Neural progenitor cell (in vitro differentiated cells): ENCODE data around the gene ASPHD2. TPM values are rescaled to one million over a fixed set of nuclear protein-coding genes. Genes with fewer than 3 reads are reported as not detected.
A peak's percentile ranks its signal among the peaks of the same experiment; 100 is the strongest.

ENCODE experiments used
- DNase-seq: peaks from one replicate; pipeline ENCODE4 v3.0.0-alpha.2; 2016; ENCODE audit warnings: low spot score
- H2AFZ ChIP-seq: fragments of 200-600 bp; sonication (generic); replicated peaks from 2 replicates; pipeline ENCODE4 v1.6.1; 2016; ENCODE audit warnings: antibody characterized with exemption
- H3F3A ChIP-seq: fragments of 200-600 bp; sonication (generic); 2 replicates; pipeline ENCODE4 v1.6.1; 2016; ENCODE audit warnings: antibody characterized with exemption, low read depth
- H3K27ac ChIP-seq: fragments of 200-600 bp; sonication (generic); 2 replicates; pipeline ENCODE4 v1.5.1; 2016; ENCODE audit warnings: mild to moderate bottlenecking
- H3K27me3 ChIP-seq: fragments of 200-600 bp; sonication (generic); 2 replicates; pipeline ENCODE4 v1.6.1; 2016; ENCODE audit warnings: mild to moderate bottlenecking, moderate library complexity
- H3K36me3 ChIP-seq: fragments of 200-600 bp; sonication (generic); 2 replicates; pipeline ENCODE4 v1.5.1; 2016
- H3K4me1 ChIP-seq: fragments of 200-600 bp; sonication (generic); 2 replicates; pipeline ENCODE4 v1.6.1; 2016; ENCODE audit warnings: mixed run types
- H3K4me2 ChIP-seq: fragments of 200-600 bp; sonication (generic); 2 replicates; pipeline ENCODE4 v1.6.1; 2016
- H3K4me3 ChIP-seq: fragments of 200-600 bp; sonication (generic); 2 replicates; pipeline ENCODE4 v1.5.1; 2016
- H3K79me2 ChIP-seq: fragments of 200-600 bp; sonication (generic); 2 replicates; pipeline ENCODE4 v1.6.1; 2016; ENCODE audit warnings: low read depth
- H3K9ac ChIP-seq: fragments of 200-600 bp; sonication (generic); 2 replicates; pipeline ENCODE4 v1.6.1; 2016
- H3K9me3 ChIP-seq: fragments of 200-600 bp; sonication (generic); 2 replicates; pipeline ENCODE4 v1.5.1; 2016; ENCODE audit warnings: low read depth
- H4K20me1 ChIP-seq: fragments of 200-600 bp; sonication (generic); 2 replicates; pipeline ENCODE4 v1.6.1; 2016; ENCODE audit warnings: low read depth
- H3K27ac Mint-ChIP-seq: 3 replicates; pipeline ENCODE4 v1.8.0; 2021; ENCODE audit warnings: mixed read lengths
- H3K27me3 Mint-ChIP-seq: 2 replicates; pipeline ENCODE4 v1.8.0; 2022; ENCODE audit warnings: low read depth, mild to moderate bottlenecking, inconsistent platforms, moderate library complexity, mixed read lengths; ENCODE audit not compliant: insufficient read depth
- H3K36me3 Mint-ChIP-seq: 3 replicates; pipeline ENCODE4 v1.8.0; 2021; ENCODE audit warnings: mixed read lengths
- H3K4me1 Mint-ChIP-seq: 3 replicates; pipeline ENCODE4 v1.8.0; 2021; ENCODE audit warnings: mixed read lengths
- H3K4me3 Mint-ChIP-seq: 3 replicates; pipeline ENCODE4 v1.8.0; 2021; ENCODE audit warnings: mild to moderate bottlenecking, moderate library complexity, mixed read lengths
- H3K9me3 Mint-ChIP-seq: 3 replicates; pipeline ENCODE4 v1.8.0; 2020; ENCODE audit warnings: mixed read lengths
- CTCF ChIP-seq: fragments of 200-600 bp; sonication (generic); IDR thresholded peaks from 2 replicates; pipeline ENCODE4 v1.5.1; 2017; ENCODE audit warnings: antibody characterized with exemption, mild to moderate bottlenecking
- EZH2 ChIP-seq: fragments of 200-600 bp; sonication (generic); IDR thresholded peaks from 2 replicates; pipeline ENCODE4 v1.6.1; 2017; ENCODE audit warnings: antibody characterized with exemption, mild to moderate bottlenecking, moderate library complexity
- EZH2phosphoT487 ChIP-seq: fragments of 200-600 bp; sonication (generic); IDR thresholded peaks from 2 replicates; pipeline ENCODE4 v1.6.1; 2017; ENCODE audit warnings: antibody characterized with exemption
- total RNA-seq: library from RNA; depleted of rRNA; stranded (reverse); fragments of >200 nt; gene quantifications from 2 replicates; pipeline ENCODE4 v1.2.3, GENCODE V29; 2015; ENCODE audit warnings: low replicate concordance

Gene ASPHD2
- total RNA-seq, 1 donor from 2014 or later: 9.3 TPM

GRCh38 chr22:26416256-26416655, 12.8 kb upstream of the ASPHD2 start:
- H3K4me3 Mint-ChIP-seq: no peak overlapping the region
- H3K27me3 ChIP-seq: peaks cover 16% of the 10 kb centered on the region
- H3K27ac Mint-ChIP-seq: no peak overlapping the region
- no peak overlapping the region for H3K27ac ChIP-seq
- H3K4me3 ChIP-seq: no peak overlapping the region
- no peaks in the 10 kb centered on the region for H3K9me3 ChIP-seq
- H3K4me1 Mint-ChIP-seq: peaks cover 15% of the 10 kb centered on the region
- H3K9me3 Mint-ChIP-seq: no peaks in the 10 kb centered on the region
- H3K9ac ChIP-seq: no peak overlapping the region
- H2AFZ ChIP-seq: no peak overlapping the region
- no peaks in the 10 kb centered on the region for H3K36me3 Mint-ChIP-seq
- DNase-seq: no peak
- H3K36me3 ChIP-seq: no peaks in the 10 kb centered on the region
- peaks cover 5% of the 10 kb centered on the region for H3F3A ChIP-seq
- no peak for TF ChIP-seq EZH2phosphoT487
- H3K27me3 Mint-ChIP-seq: peaks cover 6% of the 10 kb centered on the region
- H3K4me2 ChIP-seq: no peak overlapping the region
- H3K79me2 ChIP-seq: no peaks in the 10 kb centered on the region
- H3K4me1 ChIP-seq: peaks cover 3% of the 10 kb centered on the region
- H4K20me1 ChIP-seq: no peaks in the 10 kb centered on the region

- H3K27me3 Mint-ChIP-seq: peaks cover 6% of the 10 kb centered on the region
These were observed 12.3 kb upstream of the ASPHD2 start for GRCh38 chr22:26416670-26417276.

GRCh38 chr22:26417406-26417805, 11.7 kb upstream of the ASPHD2 start:
- Histone ChIP-seq H3K27ac (no peak overlapping the region), H4K20me1 (no peaks in the 10 kb centered on the region), H3K9me3 (no peaks in the 10 kb centered on the region), H3K4me1 (peaks cover 3% of the 10 kb centered on the region), H3K9ac (no peak overlapping the region), H3F3A (peaks cover 5% of the 10 kb centered on the region), H3K4me2 (no peak overlapping the region), H3K4me3 (no peak overlapping the region), H2AFZ (no peak overlapping the region), H3K27me3 (peaks cover 4% of the 10 kb centered on the region), H3K79me2 (no peaks in the 10 kb centered on the region), H3K36me3 (no peaks in the 10 kb centered on the region)
- TF ChIP-seq EZH2phosphoT487: no peak
- TF ChIP-seq EZH2: no peak
- TF ChIP-seq CTCF: no peak
- Mint-ChIP-seq H3K4me1 (peaks cover 15% of the 10 kb centered on the region), H3K36me3 (no peaks in the 10 kb centered on the region), H3K27ac (no peak overlapping the region), H3K27me3 (peaks cover 6% of the 10 kb centered on the region), H3K4me3 (no peak overlapping the region), H3K9me3 (no peaks in the 10 kb centered on the region)
- DNase-seq: no peak

More at GRCh38 chr22:26416670-26417276, 12.3 kb upstream of the ASPHD2 start:
- Histone ChIP-seq H3F3A (peaks cover 5% of the 10 kb centered on the region), H4K20me1 (no peaks in the 10 kb centered on the region), H3K4me1 (peaks cover 3% of the 10 kb centered on the region), H3K27ac (no peak overlapping the region), H3K27me3 (peaks cover 11% of the 10 kb centered on the region), H3K9me3 (no peaks in the 10 kb centered on the region), H2AFZ (no peak overlapping the region), H3K4me3 (no peak overlapping the region), H3K36me3 (no peaks in the 10 kb centered on the region), H3K4me2 (no peak overlapping the region), H3K79me2 (no peaks in the 10 kb centered on the region), H3K9ac (no peak overlapping the region)
- Mint-ChIP-seq H3K4me1 (peaks cover 15% of the 10 kb centered on the region), H3K36me3 (no peaks in the 10 kb centered on the region), H3K4me3 (no peak overlapping the region), H3K9me3 (no peaks in the 10 kb centered on the region), H3K27ac (no peak overlapping the region)
- peak; percentile 62 for DNase-seq
- TF ChIP-seq EZH2 (no peak), EZH2phosphoT487 (no peak), CTCF (no peak)

GRCh38 chr22:26418620-26419019, 10.4 kb upstream of the ASPHD2 start:
- no peak overlapping the region for H3K27ac Mint-ChIP-seq
- TF ChIP-seq EZH2 (no peak), CTCF (no peak)
- no peak overlapping the region for H2AFZ ChIP-seq
- no peaks in the 10 kb centered on the region for H4K20me1 ChIP-seq
- no peak overlapping the region for H3K4me2 ChIP-seq
- peaks cover 5% of the 10 kb centered on the region for H3F3A ChIP-seq
- no peak overlapping the region for H3K4me3 ChIP-seq
- no peaks in the 10 kb centered on the region for H3K27me3 ChIP-seq
- peaks cover 6% of the 10 kb centered on the region for H3K27me3 Mint-ChIP-seq
- H3K9ac ChIP-seq: no peak overlapping the region
- peaks cover 3% of the 10 kb centered on the region for H3K4me1 ChIP-seq
- no peaks in the 10 kb centered on the region for H3K36me3 ChIP-seq
- H3K36me3 Mint-ChIP-seq: no peaks in the 10 kb centered on the region
- H3K79me2 ChIP-seq: no peaks in the 10 kb centered on the region
- DNase-seq: no peak
- H3K4me1 Mint-ChIP-seq: peaks cover 15% of the 10 kb centered on the region
- H3K9me3 Mint-ChIP-seq: peaks cover 7% of the 10 kb centered on the region
- H3K9me3 ChIP-seq: no peaks in the 10 kb centered on the region
- no peak overlapping the region for H3K27ac ChIP-seq
- H3K4me3 Mint-ChIP-seq: no peak overlapping the region
